GM12801 (cell line): ENCODE data around the gene MPZL1.

ENCODE experiments used
- TF ChIP-seq, protein P1 (sequence below): IDR thresholded peaks from one replicate; pipeline ENCODE4 v1.5.1; 2011; ENCODE audit warnings: control low read depth; ENCODE audit not compliant: insufficient read length; ENCODE audit errors: extremely low read depth

MPZL1 gene

DNA sequence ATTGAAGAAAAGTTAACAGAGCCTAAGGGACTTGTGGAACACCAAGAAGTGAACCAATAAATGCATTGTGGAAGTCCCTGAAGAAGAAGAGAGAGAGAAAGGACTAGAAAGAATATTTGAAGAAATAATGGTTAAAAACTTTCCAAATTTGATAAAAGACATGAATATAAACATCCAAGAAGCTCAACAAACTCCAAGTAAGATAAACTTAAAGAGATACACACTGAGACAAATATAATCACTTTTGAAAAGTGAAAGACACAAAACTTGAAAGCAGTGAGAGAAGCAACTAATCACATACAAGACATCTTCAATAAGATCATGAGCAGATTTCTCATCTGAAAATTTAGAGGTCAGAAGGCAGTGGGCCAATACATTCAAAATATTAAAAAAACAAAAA lies 91.2 kb downstream of the MPZL1 start:
- TF ChIP-seq, protein P1, sequence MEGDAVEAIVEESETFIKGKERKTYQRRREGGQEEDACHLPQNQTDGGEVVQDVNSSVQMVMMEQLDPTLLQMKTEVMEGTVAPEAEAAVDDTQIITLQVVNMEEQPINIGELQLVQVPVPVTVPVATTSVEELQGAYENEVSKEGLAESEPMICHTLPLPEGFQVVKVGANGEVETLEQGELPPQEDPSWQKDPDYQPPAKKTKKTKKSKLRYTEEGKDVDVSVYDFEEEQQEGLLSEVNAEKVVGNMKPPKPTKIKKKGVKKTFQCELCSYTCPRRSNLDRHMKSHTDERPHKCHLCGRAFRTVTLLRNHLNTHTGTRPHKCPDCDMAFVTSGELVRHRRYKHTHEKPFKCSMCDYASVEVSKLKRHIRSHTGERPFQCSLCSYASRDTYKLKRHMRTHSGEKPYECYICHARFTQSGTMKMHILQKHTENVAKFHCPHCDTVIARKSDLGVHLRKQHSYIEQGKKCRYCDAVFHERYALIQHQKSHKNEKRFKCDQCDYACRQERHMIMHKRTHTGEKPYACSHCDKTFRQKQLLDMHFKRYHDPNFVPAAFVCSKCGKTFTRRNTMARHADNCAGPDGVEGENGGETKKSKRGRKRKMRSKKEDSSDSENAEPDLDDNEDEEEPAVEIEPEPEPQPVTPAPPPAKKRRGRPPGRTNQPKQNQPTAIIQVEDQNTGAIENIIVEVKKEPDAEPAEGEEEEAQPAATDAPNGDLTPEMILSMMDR: no peak

DNA sequence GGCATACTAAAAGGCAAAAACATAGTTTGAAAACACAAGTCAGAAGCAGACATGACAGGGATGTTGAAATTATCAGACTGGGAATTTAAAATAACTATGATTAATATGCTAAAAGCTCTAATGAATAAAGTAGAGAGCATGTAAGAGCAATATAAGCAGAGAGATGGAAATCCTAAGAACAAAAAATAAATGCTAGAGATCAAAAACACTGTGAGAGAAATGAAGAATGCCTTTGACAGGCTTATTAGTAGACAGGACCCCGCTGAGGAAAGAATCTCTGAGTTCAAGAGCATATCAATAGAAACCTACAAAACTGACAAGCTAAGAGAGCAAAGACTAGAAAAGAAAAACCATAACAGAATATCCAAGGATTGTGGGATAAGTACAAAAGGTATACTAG lies 93.9 kb downstream of the MPZL1 start:
- TF ChIP-seq, protein P1: no peak

DNA sequence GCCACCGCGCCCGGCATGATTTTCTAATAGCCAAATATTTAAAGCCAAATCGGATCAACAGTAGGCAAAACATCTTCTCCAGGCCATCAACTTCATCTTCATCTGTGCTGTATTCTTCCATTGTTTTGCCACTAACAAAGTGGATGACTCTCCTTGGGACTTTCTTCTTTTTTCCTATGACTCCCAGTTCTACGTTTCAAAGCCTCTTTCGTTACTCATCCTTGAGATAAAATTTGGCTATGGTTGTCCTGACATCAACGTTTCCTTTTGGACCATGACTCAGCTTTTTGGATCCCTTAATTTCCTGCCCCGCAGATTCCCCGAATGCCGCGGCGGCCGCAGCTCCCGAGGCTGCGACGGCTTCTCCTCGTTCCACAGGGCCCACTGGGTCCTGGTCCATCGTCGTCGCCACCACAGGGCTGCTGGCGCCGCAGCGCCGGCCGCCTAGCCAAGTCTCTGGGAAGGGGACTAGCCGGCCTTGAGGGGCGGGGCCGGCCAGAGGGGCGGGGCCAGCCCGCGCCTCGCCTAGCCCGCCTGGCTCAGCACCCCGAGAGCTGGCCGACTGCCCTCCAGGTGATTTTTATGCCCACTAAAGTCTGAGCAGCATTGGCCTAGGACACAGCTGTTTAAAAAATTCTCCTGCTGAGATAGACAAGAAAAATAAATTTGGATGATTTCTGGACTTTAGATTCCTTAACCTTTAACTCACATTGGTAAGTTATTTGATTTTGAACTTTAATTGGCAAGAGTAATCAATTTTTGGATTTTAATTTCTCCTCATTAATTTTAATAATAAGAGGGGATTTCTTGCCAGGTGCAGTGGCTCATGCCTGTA lies 98.3 kb downstream of the MPZL1 start:
- TF ChIP-seq, protein P1: no peak

DNA sequence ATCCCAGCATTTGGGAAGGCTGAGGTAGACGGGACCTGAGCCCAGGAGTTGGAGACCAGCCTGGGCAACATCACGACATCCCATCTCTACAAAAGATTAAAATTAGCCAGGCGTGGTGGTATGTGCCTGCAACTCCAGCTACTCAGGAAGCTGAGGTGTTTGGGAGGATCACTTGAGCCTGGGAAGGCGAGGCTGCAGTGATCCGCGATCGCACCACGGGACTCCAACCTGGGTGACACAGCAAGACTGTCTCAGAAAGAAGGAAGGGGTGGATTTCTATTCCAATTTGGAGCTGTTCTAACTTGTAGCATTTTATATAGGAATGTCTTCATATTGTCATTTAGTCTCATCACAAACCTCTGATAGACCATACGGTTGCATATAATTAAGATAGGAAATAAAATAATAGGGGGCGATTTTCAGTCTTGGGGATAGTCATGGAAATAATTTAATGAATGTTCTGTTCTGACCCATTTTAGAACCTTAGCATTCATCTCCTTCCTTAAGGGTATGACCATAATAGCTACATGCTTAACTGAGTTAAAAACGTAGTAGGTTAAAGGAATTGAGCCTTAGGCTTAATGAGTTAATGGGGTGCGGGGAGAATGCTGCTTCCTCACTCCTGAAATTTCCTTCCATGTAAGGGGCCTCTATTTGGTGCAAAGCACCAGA lies 99.0 kb downstream of the MPZL1 start:
- TF ChIP-seq, protein P1: no peak

DNA sequence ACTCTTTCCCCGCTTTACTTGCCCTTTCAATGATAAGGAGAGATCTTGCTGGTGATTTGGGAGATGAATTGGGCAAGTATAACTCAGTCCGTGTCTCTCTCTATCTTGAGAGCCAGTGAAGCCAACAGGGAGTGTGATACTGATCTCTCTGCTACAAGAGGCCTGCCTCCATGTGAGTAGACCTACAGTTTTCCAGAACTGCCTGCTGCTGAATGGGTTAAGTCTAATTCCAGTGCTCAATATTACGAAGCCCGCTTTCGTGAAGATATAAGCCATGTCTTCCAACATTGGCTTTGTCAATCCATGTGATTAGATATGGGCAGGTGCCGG lies 99.5 kb downstream of the MPZL1 start:
- TF ChIP-seq, protein P1: no peak

DNA sequence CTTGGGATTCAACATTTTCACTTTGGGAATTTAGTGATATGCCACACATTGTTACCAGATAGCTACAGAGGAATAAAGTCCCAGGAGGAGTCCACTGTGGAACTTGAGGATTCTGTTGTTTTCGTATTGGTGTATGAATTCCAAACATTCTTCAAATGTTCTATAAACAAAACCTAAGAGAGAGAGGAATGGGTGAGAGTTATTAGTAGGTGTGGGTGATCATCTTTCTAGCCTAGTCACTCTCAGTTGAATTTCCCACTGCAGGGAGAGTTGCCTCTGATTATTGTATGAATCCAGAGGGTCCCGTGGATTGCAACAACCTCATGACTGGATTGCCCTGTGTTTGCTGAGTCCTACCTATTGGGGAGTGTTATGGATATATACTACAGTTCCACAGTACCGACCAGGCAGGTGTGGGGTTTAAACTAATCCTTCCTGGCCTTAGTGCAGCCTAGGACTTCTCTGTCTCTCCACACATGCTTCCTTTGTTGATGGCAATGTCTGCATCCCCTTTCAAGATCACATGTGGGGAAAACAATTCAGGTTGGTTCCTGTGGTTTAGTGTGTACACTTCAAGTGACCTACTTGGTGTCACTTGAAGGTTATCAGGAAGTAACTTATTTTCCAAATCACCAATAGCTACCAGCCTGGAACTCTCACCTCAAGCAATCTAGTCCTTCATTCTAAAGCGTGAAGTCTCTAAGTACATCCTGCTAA lies 100.3 kb downstream of the MPZL1 start:
- TF ChIP-seq, protein P1: no peak

DNA sequence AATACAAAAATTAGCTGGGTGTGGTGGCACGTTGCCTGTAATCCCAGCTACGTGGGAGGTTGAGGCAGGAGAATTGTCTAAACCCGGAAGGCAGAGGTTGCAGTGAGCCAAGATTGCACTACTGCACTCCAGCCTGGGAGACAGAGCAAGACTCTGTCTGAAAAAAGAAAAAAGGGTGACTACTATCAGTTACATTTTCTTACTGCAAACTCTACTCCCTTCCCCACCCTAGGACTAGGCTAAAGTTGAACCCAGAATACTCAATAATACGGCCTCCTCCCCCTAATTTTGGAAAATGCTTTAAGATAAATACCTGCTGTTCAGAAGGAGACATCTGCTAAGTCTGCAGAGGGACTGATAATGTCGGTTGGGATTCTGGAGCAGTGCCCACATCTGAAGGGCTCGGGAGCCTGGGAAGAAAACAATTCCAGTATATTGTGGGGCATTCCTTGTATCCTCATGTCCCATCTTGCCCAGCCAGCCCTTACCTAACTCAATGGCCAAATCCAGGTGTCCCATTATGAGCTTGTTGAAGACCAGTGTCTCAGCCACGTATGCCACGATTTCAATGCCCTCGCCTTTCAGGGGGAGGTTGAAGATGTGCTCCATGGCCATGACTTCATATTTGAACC lies 102.5 kb downstream of the MPZL1 start:
- TF ChIP-seq, protein P1: no peak
